BE2C (cell line): ENCODE measurements around the gene SDSL.

ENCODE experiments used
- DNase-seq: peaks from one replicate; pipeline ENCODE4 v3.0.0-alpha.2; 2020
- H3K27me3 ChIP-seq: fragments of 250-450 bp; sonication (Bioruptor Pico); 2 replicates; pipeline ENCODE4 v1.5.1; 2020; ENCODE audit warnings: mild to moderate bottlenecking
- H3K36me3 ChIP-seq: fragments of 250-450 bp; sonication (Bioruptor Pico); 2 replicates; pipeline ENCODE4 v1.5.1; 2020; ENCODE audit warnings: mild to moderate bottlenecking
- H3K4me1 ChIP-seq: fragments of 250-450 bp; sonication (Bioruptor Pico); 2 replicates; pipeline ENCODE4 v1.5.1; 2020
- H3K4me3 ChIP-seq: 2 replicates; pipeline ENCODE4 v1.5.1; 2011; ENCODE audit warnings: low read depth, low read length
- H3K9me3 ChIP-seq: fragments of 250-450 bp; sonication (Bioruptor Pico); 2 replicates; pipeline ENCODE4 v1.5.1; 2020
- CTCF ChIP-seq: IDR thresholded peaks from 2 replicates; pipeline ENCODE4 v1.5.1; 2012; ENCODE audit warnings: mild to moderate bottlenecking, low read depth, low read length

Gene SDSL

GRCh38 chr12:113464852-113465719, 42.9 kb downstream of the SDSL start:
- Histone ChIP-seq H3K4me1 (no peaks in the 10 kb centered on the region), H3K36me3 (no peaks in the 10 kb centered on the region), H3K9me3 (no peaks in the 10 kb centered on the region), H3K27me3 (peaks cover 81% of the 10 kb centered on the region), H3K4me3 (no peak overlapping the region)
- TF ChIP-seq CTCF, result no peak
- DNase-seq, result no peak

- Histone ChIP-seq H3K36me3 (no peaks in the 10 kb centered on the region), H3K4me1 (no peaks in the 10 kb centered on the region), H3K4me3 (no peak overlapping the region), H3K27me3 (peaks cover 89% of the 10 kb centered on the region), H3K9me3 (no peaks in the 10 kb centered on the region)
- DNase-seq, result no peak
- TF ChIP-seq CTCF, result no peak
Measured at GRCh38 chr12:113465808-113466453, 43.8 kb downstream of the SDSL start.

DNA sequence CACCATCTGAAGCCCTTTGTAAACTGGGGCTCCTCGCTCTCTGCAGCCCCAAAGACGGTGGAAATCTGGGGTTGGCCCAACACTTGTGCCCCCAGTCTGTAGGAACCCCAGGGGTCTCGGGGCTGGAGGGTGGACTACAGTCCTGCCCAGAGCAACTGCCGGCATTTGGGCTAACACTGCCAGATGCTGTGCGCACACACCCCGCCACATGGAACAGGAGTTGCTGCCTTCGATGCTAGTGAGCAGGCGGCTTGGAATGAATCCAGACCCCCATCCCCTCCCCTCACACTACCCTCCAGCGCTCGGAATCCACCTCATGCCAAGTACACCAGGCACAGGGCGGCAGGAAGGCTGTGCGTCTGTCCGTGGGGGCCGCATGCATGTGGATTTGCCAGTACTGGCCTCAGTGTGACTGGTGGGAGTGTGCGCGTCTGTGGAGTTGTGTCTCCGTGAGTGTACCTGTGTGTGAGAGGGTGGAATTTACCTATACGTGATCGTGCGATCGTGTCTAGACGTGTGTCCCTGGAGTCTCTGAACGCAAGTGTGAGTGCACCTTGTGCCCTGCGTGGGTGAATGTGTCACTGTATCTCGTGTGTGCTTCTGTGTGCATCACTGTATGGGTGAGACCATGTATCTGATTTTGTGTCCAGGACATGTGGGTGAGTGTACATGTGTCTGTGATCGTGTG, 44.4 kb downstream of the SDSL start:
- H3K4me1 ChIP-seq, result no peaks in the 10 kb centered on the region
- no peak for DNase-seq
- H3K36me3 ChIP-seq, result no peaks in the 10 kb centered on the region
- H3K9me3 ChIP-seq, result no peaks in the 10 kb centered on the region
- peaks cover 89% of the 10 kb centered on the region for H3K27me3 ChIP-seq
- no peak for TF ChIP-seq CTCF
- H3K4me3 ChIP-seq, result no peak overlapping the region

- no peaks in the 10 kb centered on the region for H3K4me1 ChIP-seq
- H3K27me3 ChIP-seq, result peaks cover 94% of the 10 kb centered on the region
- no peak for DNase-seq
- no peak for TF ChIP-seq CTCF
- no peaks in the 10 kb centered on the region for H3K9me3 ChIP-seq
- H3K36me3 ChIP-seq, result no peaks in the 10 kb centered on the region
- no peak overlapping the region for H3K4me3 ChIP-seq
Measured at GRCh38 chr12:113467142-113467501, 44.9 kb downstream of the SDSL start.

- Histone ChIP-seq H3K27me3 (peaks cover 100% of the 10 kb centered on the region), H3K4me3 (no peak overlapping the region)
- no peak for DNase-seq
Measured at GRCh38 chr12:113467502-113468364, 45.6 kb downstream of the SDSL start.

More at GRCh38 chr12:113467502-113468364, 45.6 kb downstream of the SDSL start:
- Histone ChIP-seq H3K9me3 (no peaks in the 10 kb centered on the region), H3K4me1 (no peaks in the 10 kb centered on the region), H3K36me3 (no peaks in the 10 kb centered on the region)
- TF ChIP-seq CTCF, result no peak
